Amygdala (tissue), 56 donors: Measurements from ENCODE around the gene CT47C1.
"Not testable (repeated sequence)": the region's sequence is repeated elsewhere in the genome, so short reads cannot be mapped to it uniquely, and the experiment has no call there.

ENCODE experiments used
- DNase-seq, 56 donors: peaks; one replicate each; lab custom pipeline; 2025; lab: John Stamatoyannopoulos, UW

Gene CT47C1

DNA sequence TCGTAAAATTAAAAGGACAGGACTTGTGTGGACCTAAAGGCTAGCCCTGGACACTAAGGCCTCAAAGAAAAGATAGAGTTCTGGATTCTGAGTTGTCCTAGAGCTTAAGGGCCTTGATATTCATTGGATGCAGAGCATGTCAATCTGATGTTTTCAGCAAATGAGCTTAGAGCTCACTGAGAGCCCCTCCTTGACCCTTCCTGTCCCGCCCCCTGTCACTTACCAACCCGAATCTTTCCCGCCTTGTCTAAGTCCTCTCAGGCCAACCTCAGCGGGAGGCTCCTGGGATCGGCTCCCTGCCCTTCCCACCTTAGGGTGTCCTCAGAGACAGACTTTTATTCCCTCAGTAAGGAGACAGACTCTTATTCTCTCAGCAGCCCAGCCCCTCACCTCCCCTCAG is at the start of gene CT47C1:
TSS of gene CT47C1 (plus strand) at position 250 of the 400 bp plus-strand sequence. CDS start 233 bp downstream, outside the sequence.
- no peak for DNase-seq

GRCh38 chrX:119025900-119026299 is 46.9 kb upstream of the CT47C1 start:
- no peak for DNase-seq

GRCh38 chrX:119026344-119026743 is 46.4 kb upstream of the CT47C1 start:
- DNase-seq = not testable (repeated sequence)

DNA sequence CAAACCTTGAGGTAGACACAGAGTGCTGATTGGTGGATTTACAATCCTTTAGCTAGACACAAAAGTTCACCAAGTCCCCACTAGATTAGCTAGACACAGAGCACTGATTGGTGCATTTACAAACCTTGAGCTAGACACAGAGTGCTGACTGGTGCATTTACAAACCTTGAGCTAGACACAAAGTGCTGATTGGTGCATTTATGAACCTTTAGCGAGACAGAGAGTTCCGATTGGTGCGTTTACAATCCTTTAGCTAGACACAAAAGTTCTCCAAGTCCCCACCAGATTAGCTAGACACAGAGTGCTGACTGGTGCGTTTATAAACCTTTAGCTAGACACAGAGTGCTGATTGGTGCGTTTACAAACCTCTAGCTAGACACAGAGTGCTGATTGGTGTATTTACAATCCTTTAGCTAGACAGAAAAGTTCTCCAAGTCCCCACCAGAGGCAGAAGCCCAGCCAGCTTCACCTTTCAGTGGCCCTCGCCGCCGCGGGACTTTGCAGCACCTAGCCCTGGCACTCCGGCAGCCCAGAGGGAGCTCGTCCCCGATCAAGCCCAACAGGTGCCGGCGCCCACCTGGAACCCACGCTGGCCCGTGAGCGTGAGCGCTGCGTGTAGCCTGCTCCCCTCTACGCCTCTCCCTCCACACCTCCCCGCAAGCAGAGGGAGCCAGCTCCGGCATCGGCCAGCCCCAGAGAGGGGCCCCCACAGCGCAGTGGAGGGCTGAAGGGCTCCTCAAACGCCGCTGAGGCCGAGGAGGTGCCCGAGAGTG is 44.6 kb upstream of the CT47C1 start:
- DNase-seq = not testable (repeated sequence)

DNA sequence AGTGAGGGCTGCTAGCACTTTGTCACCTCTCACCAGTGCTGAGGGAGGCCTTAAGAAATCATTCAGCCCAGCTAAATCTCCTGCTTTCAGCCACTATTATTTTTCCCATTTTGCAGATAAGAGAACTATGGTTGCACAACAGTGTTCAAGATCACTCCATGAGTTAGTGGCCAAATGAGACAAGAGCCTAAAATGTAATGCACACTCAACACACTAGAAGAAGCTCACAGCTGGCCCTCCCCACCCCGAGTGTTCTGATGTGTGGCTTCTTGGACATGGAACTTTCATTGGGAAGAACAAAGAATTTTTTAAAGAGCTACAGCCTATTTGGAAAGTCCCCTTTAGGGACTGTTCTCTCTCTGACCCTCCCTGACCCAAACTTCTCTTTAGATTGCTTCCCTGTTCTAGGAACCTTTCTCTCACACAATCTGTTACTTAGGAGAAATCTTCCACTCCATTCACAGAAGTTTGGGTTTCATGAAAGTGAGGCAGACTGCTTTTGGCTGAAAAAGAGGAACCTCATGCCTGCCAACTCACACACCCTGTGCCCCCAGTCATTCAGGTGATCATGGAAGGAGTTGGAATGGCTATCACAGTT is 44.0 kb upstream of the CT47C1 start:
- no peak for DNase-seq

GRCh38 chrX:119029656-119030055 is 43.1 kb upstream of the CT47C1 start:
- DNase-seq = not testable (repeated sequence)

DNA sequence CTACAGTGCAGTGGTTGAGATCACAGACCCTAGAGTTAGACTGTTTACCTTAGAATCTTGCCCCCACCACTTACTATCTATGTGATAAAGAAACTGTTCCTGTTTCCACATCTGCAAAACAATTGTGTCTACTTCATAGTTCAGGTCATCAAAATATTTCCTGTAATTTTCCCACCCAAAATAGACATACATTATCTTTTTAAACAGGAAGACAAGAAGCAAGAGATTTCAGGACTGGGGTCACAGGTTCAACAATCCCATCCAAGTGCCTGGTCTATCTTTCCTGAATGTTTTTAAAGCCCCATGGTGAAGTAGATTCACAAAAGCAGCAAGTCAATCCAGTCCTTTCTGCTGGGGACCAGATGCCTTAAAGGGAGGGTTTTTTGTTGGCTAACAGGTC is 41.8 kb upstream of the CT47C1 start:
- DNase-seq = no peak

GRCh38 chrX:119036107-119037029 is 36.4 kb upstream of the CT47C1 start:
- no peak for DNase-seq

GRCh38 chrX:119040432-119040831 is 32.4 kb upstream of the CT47C1 start:
- DNase-seq = no peak

DNA sequence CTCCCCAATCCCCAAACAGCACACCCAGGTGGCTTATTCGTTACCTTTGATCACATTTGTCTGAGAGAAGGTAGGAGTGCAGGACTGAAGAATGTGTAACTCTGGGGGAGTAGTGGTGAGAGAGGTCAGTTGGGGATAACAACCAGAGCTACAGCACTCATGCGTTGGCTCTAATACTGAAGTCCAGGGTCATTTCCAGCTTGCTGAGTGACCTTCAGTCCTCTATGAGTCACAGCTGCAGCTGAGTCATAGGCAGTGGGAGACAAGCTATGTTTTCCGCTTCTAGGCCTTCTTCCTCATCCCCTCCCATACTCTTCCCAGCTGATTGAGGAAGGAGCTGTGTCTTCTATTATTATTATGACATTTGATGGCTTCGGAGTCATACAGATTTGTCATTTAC is 31.6 kb upstream of the CT47C1 start:
- peak in 3 of 56 donors; percentile 0 to 2 (median 1) for DNase-seq

DNA sequence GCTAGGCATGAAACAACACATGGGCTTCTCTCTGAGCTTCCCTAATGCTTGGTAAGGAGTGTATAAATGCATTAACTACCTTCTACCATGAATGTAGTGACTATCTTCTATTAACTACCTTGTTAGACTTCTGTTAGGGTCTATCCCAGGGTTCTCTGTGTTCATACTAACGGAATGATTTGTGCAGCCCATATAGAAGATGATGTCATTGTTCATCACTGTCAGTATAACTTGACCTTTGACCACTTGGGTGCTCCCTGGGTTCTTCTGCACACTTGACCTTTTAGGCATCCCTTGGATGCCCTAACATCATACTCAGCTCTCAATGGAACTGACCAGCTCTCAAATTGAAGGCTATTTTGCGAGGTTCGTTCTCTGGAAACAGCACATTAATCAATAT is 30.8 kb upstream of the CT47C1 start:
- no peak for DNase-seq

- no peak for DNase-seq
These were observed 29.8 kb upstream of the CT47C1 start for GRCh38 chrX:119042996-119043395.

DNA sequence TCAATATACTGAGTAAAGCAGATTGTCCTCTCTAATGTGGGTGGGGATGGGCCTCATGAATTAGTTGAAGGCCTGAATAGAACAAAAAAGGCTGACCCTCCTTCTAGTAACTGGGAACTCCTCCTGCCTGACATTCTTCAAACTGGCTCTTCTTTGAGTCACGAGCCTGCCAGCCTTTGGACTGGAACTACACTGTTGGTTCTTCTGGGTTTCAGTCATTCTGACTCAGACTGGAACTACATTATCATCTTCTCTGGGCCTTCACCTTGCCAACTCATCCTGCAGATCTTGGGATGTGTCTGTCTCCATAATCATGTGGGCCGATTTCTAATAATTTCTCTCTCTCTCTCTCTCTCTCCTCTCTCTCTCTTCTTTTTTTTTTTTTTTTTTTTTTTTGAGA is 26.9 kb upstream of the CT47C1 start:
- DNase-seq = no peak

GRCh38 chrX:119055687-119056086 is 17.1 kb upstream of the CT47C1 start:
- DNase-seq = no peak

DNA sequence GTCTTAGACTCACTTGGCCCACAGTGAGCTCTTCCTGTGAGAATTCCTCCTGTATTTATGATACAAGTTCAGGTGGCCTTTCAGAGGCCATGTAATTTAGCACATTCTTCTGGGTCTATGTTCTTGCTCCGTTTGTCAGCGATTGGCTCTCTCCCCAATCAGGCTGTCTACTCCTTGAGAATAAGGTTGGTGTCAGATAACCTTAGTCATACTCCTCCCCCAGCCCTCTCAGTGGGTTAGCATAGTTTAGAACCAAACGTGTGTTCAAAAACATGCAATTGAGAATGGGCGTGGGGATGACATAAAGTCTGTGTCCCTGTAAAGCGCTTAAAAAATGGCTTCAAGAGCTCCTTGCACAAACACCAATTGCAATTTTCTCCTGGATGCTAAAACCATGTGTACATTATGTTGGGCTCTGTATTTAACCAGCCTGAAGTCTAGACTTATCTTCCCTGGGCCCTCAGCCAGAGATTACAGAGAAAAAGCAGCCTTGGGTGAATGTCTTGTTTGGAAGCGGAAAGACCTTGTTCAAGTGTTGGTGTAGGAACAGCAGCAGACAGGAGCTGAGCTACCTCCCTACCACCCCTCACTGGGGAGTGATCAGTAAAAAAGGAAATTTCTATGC is 9.9 kb upstream of the CT47C1 start:
- no peak for DNase-seq

- DNase-seq = no peak
These were observed 9.4 kb upstream of the CT47C1 start for GRCh38 chrX:119063428-119063827.

- peak in 37 of 56 donors; percentile 0 to 63 (median 10) for DNase-seq
These were observed 5.6 kb upstream of the CT47C1 start for GRCh38 chrX:119067023-119067739.

DNA sequence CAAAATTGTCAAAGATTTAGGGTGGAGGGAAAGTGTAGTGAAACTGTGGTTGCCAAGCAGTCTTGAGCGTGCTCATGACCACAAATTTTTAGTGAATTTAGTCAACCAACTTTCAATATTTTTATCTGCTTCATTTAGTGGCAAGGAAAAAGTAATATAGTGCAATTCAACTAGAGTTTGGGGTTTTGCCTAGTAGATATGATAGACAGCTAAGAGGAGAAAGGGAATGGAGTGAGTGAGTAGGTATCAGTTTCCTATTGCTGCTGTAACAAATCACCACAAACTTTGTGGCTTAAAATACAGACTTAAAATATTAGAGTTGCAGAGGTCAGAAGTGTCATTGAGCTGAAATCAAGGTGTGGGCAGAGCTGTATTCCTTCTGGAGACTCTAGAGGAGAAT is 3.7 kb upstream of the CT47C1 start:
- DNase-seq = no peak

DNA sequence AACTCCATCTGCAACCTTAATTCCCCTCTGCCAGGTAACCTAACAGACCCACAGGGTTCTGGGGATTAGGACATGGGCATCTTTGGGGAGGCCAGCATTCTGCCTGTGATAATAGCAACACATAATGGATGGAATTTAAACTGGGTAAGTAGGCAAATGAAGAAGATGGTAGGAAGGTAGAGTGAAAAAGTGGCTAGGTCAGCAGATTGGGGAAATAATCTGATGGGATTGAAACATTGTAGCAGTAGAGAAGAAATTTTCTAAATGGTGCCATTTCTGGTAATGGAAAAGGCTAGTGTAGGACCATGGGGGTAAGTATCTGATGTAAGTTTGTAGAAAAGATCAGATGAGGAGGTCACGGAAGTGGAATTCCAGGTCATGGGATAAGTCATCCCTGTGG is 3.0 kb upstream of the CT47C1 start:
- DNase-seq = no peak

GRCh38 chrX:119071381-119071780 is 1.4 kb upstream of the CT47C1 start:
- DNase-seq = no peak
